Measurements from ENCODE around the gene TTC21A.

- no peak for TF ChIP-seq EZH2 (IDR thresholded peaks at IDR 0.05; ENCODE audit: insufficient read depth, low read length)
- no peak for TF ChIP-seq CTCF (IDR thresholded peaks at IDR 0.05; ENCODE audit: insufficient read depth, low read depth, low read length)
Observed at GRCh38 chr3:39128951-39129350, 21.5 kb downstream of the TTC21A start.

All from astrocyte (in vitro differentiated cells and primary cell).